Epithelial cell of esophagus (primary cell): ENCODE measurements around the gene MBOAT1.

Source experiments
- DNase-seq: peaks from one replicate; pipeline ENCODE4 v3.0.0; 2010; ENCODE audit warnings: low read depth
- H3K4me3 ChIP-seq: 2 replicates; pipeline ENCODE4 v1.5.1; 2011; ENCODE audit warnings: mild to moderate bottlenecking, low read length, control low read depth
- CTCF ChIP-seq: IDR thresholded peaks from 2 replicates; pipeline ENCODE4 v1.5.1; 2011; ENCODE audit warnings: low read depth, mild to moderate bottlenecking, low read length, control low read depth, inconsistent platforms; ENCODE audit not compliant: insufficient read depth; ENCODE audit errors: missing control alignments

MBOAT1 gene

GRCh38 chr6:20118892-20119291, 93.4 kb downstream of the MBOAT1 start:
- peak; percentile 7 for DNase-seq
- H3K4me3 ChIP-seq = no peak overlapping the region
- TF ChIP-seq CTCF = no peak

- no peak for TF ChIP-seq CTCF
- DNase-seq = peak; percentile 77
- H3K4me3 ChIP-seq = no peak overlapping the region
Measured at GRCh38 chr6:20117474-20117873, 94.8 kb downstream of the MBOAT1 start.

- TF ChIP-seq CTCF = no peak
Measured at GRCh38 chr6:20116792-20117191, 95.5 kb downstream of the MBOAT1 start.

GRCh38 chr6:20115246-20115980, 96.9 kb downstream of the MBOAT1 start:
- DNase-seq = no peak
- TF ChIP-seq CTCF = no peak
- H3K4me3 ChIP-seq = no peak overlapping the region

More at GRCh38 chr6:20116792-20117191, 95.5 kb downstream of the MBOAT1 start:
- H3K4me3 ChIP-seq = no peak overlapping the region
- DNase-seq = no peak

GRCh38 chr6:20113649-20114224, 98.5 kb downstream of the MBOAT1 start:
- no peak for TF ChIP-seq CTCF
- no peak overlapping the region for H3K4me3 ChIP-seq
- no peak for DNase-seq

GRCh38 chr6:20112841-20113240, 99.4 kb downstream of the MBOAT1 start:
- H3K4me3 ChIP-seq = no peak overlapping the region
- no peak for TF ChIP-seq CTCF
- DNase-seq = no peak

GRCh38 chr6:20112241-20112640, 100.0 kb downstream of the MBOAT1 start:
- H3K4me3 ChIP-seq = no peak overlapping the region
- no peak for TF ChIP-seq CTCF
- DNase-seq = no peak
